ENCODE results near the gene KIAA0825. TPM values are rescaled to one million over a fixed set of nuclear protein-coding genes. Genes with fewer than 3 reads are reported as not detected.

Gene KIAA0825
- polyA plus RNA-seq, 1 of the 3 experiments (the other 2 are of a cell fraction) = 0.61 TPM

DNA sequence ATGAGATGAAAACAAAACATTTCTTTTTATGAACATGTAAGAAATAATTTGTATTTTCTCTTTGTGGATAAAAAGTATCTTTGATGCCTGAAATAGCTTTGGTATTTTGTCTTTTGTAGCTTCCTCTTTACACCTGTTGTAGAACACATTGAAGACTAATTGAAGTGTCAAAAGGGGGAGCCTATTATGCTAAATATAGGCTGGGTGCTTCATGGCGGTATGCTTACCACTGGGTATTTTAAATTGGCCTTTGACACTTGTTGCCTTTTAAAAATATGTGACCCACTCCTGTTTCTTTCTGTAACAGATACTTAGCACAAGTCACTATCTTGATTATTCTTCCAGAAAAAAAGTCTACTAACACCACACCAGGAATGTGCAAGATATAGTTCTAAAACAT lies 226.4 kb downstream of the KIAA0825 start:
- POLR2A ChIA-PET = no interaction called here
- Histone ChIP-seq H3K36me3 (replicated peaks in 1 of 2; ENCODE audit: control insufficient read depth in 1 of 2, insufficient read depth in 2 of 2, low read length in 1 of 2) (no peaks in the 10 kb centered on the region), H4K20me1 (ENCODE audit: insufficient read depth) (no peaks in the 10 kb centered on the region), H3K9me3 (no peaks in the 10 kb centered on the region), H3K4me1 (ENCODE audit: control insufficient read depth in 1 of 2, insufficient read depth in 2 of 2, low read depth in 1 of 2, low read length in 1 of 2) (peaks cover 0 to 5% of the 10 kb centered on the region in 2 experiments; a peak in 2 of 4 replicates), H3K79me2 (ENCODE audit: insufficient read depth) (no peaks in the 10 kb centered on the region), H2AFZ (ENCODE audit: low read depth) (no peak overlapping the region), H3K9me2 (no peaks in the 10 kb centered on the region), H3K9ac (no peak overlapping the region), H3K27me3 (ENCODE audit: insufficient read depth) (no peaks in the 10 kb centered on the region), H3K4me2 (no peak overlapping the region), H3K4me3 (ENCODE audit: low read depth in 2 of 2, low read length in 1 of 2) (no peak overlapping the region), H3K27ac (ENCODE audit: low read depth in 2 of 2, low read length in 1 of 2) (no peak overlapping the region), H3F3A (replicated peaks; ENCODE audit: insufficient read depth) (no peaks in the 10 kb centered on the region)
- 89% methylated on average over 1 of the region's 1 CpG for WGBS (ENCODE audit: low lambda C conversion rate)
- TF ChIP-seq TAF1 (IDR thresholded peaks at IDR 0.05; ENCODE audit: borderline replicate concordance, low read depth, low read length) (no peak), GABPA (IDR thresholded peaks at IDR 0.05; ENCODE audit: low read depth) (no peak), MEF2A (IDR thresholded peaks at IDR 0.05; ENCODE audit: borderline replicate concordance, low read depth) (no peak), RFX5 (IDR thresholded peaks at IDR 0.05; ENCODE audit: low read length) (no peak), YY1 (IDR thresholded peaks at IDR 0.05; ENCODE audit: low read depth) (no peak), RXRA (IDR thresholded peaks at IDR 0.05; ENCODE audit: borderline replicate concordance, low read depth) (no peak), NFIC (IDR thresholded peaks at IDR 0.05; ENCODE audit: borderline replicate concordance) (no peak), MAX (IDR thresholded peaks at IDR 0.05; ENCODE audit: low read depth) (no peak), FOXJ3 (CRISPR knock-in tag; IDR thresholded peaks at IDR 0.05) (no peak), TCF12 (IDR thresholded peaks at IDR 0.05) (no peak), TEAD4 (IDR thresholded peaks at IDR 0.05; ENCODE audit: borderline replicate concordance, insufficient read depth) (no peak), EP300 (IDR thresholded peaks at IDR 0.05; ENCODE audit: borderline replicate concordance in 1 of 2, low read depth in 1 of 2, low read length in 1 of 2) (no peak)
- TF ChIP-seq, protein P1, sequence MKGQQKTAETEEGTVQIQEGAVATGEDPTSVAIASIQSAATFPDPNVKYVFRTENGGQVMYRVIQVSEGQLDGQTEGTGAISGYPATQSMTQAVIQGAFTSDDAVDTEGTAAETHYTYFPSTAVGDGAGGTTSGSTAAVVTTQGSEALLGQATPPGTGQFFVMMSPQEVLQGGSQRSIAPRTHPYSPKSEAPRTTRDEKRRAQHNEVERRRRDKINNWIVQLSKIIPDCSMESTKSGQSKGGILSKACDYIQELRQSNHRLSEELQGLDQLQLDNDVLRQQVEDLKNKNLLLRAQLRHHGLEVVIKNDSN (IDR thresholded peaks at IDR 0.05; ENCODE audit: borderline replicate concordance, low read depth) = no peak
- CTCF ChIA-PET = interaction anchor here (1.6 kb wide), 1 partner anchor 16 kb away, joined by 3 read pairs; no protein-coding TSS in a partner anchor
- no peak for DNase-seq

GRCh38 chr5:94389515-94389899 lies 228.9 kb downstream of the KIAA0825 start:
- no peak overlapping the region for H3K4me2 ChIP-seq
- peaks cover 0 to 3% of the 10 kb centered on the region in 2 experiments; a peak in 2 of 4 replicates for H3K4me1 ChIP-seq (ENCODE audit: control insufficient read depth in 1 of 2, insufficient read depth in 2 of 2, low read depth in 1 of 2, low read length in 1 of 2)
- H3K36me3 ChIP-seq (replicated peaks in 1 of 2; ENCODE audit: control insufficient read depth in 1 of 2, insufficient read depth in 2 of 2, low read length in 1 of 2) = no peaks in the 10 kb centered on the region
- H2AFZ ChIP-seq (ENCODE audit: low read depth) = no peak overlapping the region
- H3K4me3 ChIP-seq (ENCODE audit: low read depth in 2 of 2, low read length in 1 of 2) = no peak overlapping the region
- no peak overlapping the region for H3K27ac ChIP-seq (ENCODE audit: low read depth in 2 of 2, low read length in 1 of 2)
- H4K20me1 ChIP-seq (ENCODE audit: insufficient read depth) = no peaks in the 10 kb centered on the region
- DNase-seq = no peak
- no peaks in the 10 kb centered on the region for H3K27me3 ChIP-seq (ENCODE audit: insufficient read depth)
- H3K79me2 ChIP-seq (ENCODE audit: insufficient read depth) = no peaks in the 10 kb centered on the region
- H3F3A ChIP-seq (replicated peaks; ENCODE audit: insufficient read depth) = no peaks in the 10 kb centered on the region
- POLR2A ChIA-PET = no interaction called here
- TF ChIP-seq FOXM1 (IDR thresholded peaks at IDR 0.05; ENCODE audit: low read depth) (no peak), EZH2phosphoT487 (IDR thresholded peaks at IDR 0.05; ENCODE audit: borderline replicate concordance, low read depth) (no peak), YY1 (IDR thresholded peaks at IDR 0.05; ENCODE audit: low read depth) (no peak), TCF12 (IDR thresholded peaks at IDR 0.05) (no peak), RFX5 (IDR thresholded peaks at IDR 0.05; ENCODE audit: low read length) (no peak), GATA2 (CRISPR knock-in tag; IDR thresholded peaks at IDR 0.05) (no peak), TAF1 (IDR thresholded peaks at IDR 0.05; ENCODE audit: borderline replicate concordance, low read depth, low read length) (no peak), SIN3A (IDR thresholded peaks at IDR 0.05; ENCODE audit: borderline replicate concordance, low read depth, low read length) (no peak), REST (IDR thresholded peaks at IDR 0.05; ENCODE audit: low read depth, low read length) (no peak), FOXJ3 (CRISPR knock-in tag; IDR thresholded peaks at IDR 0.05) (no peak), ZBTB33 (IDR thresholded peaks at IDR 0.05; ENCODE audit: borderline replicate concordance, low read depth) (no peak)
- TF ChIP-seq, protein P1 (IDR thresholded peaks at IDR 0.05; ENCODE audit: borderline replicate concordance, low read depth) = no peak
- no peaks in the 10 kb centered on the region for H3K9me2 ChIP-seq
- no peaks in the 10 kb centered on the region for H3K9me3 ChIP-seq
- CTCF ChIA-PET = no interaction called here
- H3K9ac ChIP-seq = no peak overlapping the region
